GM19324 (cell line): ENCODE results near the gene EPN2.
A peak's percentile ranks its signal among the peaks of the same experiment; 100 is the strongest.

Experiments
- ATAC-seq: cut with Tn5 transposase; IDR thresholded peaks from one replicate; pipeline ENCODE4 v1.9.1; 2021; ENCODE audit warnings: mild to moderate bottlenecking, moderate library complexity; ENCODE audit not compliant: unreplicated experiment, low FRiP score

Gene EPN2

GRCh38 chr17:19361326-19361725, 124.2 kb downstream of the EPN2 start:
- ATAC-seq: no peak

DNA sequence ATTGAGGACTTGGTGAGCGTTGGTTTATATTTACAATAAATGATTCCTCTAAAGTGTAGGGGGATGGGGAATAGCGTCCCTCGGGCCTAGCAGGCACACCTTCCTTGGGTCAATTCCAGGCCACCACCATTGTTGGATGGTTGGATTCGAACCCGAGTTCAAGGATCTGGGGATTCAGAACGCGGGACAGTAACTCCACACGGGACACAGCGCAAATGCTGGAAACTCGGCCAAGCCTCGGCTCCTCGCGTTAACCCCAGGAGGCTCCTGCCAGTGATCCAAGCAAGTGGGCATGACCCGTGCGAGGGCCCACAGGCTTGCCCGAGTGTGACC, 124.7 kb downstream of the EPN2 start:
- ATAC-seq: no peak

- peak; percentile 88 for ATAC-seq
Measured at GRCh38 chr17:19362277-19363113, 125.3 kb downstream of the EPN2 start, which contains the start of gene B9D1. Gene B9D1 (minus strand): TSS chr17:19362723. CDS start chr17:19362569, 154 bp downstream.

DNA sequence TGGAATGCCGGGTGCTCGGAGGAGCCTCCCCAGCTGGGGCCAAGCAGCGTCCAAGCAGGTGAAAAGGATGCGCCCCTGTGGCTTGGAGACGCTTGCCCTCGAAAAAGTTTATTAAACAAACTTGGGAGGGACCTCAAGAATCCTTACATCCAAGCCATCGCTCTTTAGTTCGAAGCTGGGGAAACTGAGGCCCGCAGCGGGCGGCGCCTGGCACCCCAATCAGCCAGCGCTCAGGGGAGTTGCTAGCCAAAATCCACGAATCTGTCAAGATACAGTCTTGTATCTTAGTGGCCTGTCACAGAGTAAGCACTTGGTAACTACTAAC, 125.9 kb downstream of the EPN2 start:
- no peak for ATAC-seq

DNA sequence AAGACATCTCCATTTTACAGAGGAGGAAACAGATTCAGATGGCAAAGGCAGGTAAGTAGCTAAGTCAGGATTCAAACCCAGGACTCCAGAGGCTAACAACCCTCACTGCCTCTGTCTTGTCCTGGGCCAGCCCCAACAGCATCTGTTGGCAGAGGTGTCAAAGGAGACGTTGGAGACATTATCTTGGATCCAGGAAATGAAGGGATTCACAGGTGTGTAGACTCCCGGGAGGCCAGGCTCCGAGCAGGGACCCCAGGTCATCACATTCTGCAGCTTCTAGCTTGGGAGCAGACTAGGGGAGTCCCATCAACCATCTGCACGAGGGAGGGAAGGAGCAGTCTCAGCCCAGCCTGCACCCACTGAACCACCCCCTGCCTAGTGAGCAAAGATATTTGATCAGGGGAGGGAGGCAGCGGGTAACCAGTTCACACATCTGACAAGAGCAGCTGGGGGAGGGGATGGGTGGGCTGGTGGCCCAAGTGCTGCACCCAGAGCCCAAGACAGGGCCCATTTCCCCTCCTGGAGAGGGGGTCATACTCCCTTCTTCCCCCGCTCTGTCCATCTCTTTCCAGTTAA, 126.4 kb downstream of the EPN2 start:
- ATAC-seq: no peak

DNA sequence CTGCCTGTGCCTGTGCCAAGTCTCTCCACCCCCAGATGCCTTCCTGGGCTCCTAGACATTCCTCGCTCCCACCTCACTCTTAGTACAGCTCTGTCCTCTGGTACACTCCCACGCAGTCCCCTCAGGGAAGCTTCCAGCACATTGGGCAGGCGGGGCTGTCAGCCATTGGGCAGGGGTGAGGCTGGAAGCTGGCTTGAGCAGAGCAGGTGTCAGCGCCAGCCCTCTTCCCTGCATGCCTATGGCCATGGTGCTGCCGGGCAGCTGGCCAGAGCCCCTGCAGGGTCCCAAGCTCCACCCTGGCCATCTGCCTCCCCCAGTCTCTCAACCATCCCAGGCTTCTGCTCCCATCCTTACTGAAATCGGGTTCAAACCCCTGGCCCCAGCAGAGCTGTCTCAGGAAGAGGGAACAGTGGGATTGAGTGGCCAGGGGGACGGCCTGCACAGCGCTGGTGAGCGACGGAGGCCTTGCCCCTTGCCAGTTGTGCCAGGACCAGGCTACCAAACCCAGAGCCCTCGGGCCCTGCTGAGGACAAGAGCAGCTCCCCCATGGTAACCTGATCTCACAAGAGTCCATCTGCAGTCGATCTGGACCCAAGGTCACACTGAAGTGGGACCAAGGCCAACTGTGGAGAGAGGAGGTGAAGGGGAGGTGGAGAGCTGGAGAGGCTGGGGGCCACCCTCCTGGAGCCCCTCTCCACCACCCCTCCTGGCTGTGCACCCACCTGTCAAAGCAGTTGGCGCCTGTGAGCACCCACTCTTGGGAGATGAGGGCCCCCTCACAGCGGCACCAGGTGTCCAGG, 127.7 kb downstream of the EPN2 start:
- ATAC-seq: no peak

- ATAC-seq: no peak
Measured at GRCh38 chr17:19365499-19365817, 128.3 kb downstream of the EPN2 start.

DNA sequence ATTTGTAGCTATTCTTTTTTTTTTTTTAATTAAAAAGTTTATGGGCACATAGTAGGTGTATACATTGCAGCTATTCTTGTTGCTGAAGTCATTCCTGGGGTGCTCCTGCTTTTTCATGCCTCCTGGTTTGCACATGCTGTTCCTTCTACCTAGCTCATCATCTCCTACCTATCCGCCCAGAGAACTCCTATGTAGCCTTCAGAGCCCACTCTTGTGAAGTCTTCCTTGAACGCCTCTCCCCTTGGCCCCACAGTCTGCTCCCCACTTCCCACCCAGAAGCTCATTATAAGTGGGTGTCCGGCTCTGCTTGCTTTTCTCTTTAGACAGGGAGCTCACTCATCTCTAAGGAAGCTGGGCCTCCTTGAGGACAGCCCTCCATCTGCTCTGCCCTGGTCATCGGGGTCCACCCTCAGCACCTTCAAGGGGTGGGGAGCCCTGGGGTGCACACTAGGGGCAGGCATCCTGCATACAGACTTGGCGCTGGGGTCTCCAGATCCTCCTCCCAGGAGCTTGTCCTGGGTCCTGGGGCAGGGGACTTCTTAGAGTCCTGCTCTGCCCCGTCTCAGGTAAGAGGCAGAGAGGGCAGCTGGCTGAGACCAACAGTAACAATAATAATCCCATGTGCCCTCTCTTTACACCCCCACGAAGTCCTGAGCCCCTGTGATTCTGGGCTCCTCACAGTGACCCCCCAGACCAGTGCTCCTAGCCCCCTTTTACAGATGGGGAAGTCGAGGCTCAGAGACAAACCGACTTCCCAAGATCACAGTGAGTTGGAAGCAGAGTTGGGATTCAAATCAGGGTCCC, 128.9 kb downstream of the EPN2 start:
- ATAC-seq: no peak

DNA sequence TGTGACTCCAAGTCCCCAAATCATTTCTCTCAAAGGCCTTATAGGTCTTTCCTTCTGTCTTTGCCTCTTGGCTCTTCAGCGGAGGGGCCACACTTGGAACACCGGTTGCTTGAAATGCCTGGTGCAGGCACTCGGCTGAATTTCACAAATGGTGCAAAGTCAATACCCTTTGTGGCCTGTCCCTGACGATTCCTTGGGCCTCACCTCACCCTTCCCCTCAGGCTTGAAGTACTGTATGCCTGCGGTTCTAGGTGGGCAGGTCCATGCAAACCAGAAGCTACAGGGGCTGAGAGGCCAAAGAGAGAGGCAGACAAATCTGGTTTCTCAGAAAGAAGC, 129.4 kb downstream of the EPN2 start:
- no peak for ATAC-seq

- no peak for ATAC-seq
Measured at GRCh38 chr17:19368229-19368628, 131.1 kb downstream of the EPN2 start.

GRCh38 chr17:19369107-19369778, 132.1 kb downstream of the EPN2 start:
- no peak for ATAC-seq

- ATAC-seq: no peak
Measured at GRCh38 chr17:19369846-19370492, 132.8 kb downstream of the EPN2 start.

- no peak for ATAC-seq
Measured at GRCh38 chr17:19370493-19370960, 133.4 kb downstream of the EPN2 start.

DNA sequence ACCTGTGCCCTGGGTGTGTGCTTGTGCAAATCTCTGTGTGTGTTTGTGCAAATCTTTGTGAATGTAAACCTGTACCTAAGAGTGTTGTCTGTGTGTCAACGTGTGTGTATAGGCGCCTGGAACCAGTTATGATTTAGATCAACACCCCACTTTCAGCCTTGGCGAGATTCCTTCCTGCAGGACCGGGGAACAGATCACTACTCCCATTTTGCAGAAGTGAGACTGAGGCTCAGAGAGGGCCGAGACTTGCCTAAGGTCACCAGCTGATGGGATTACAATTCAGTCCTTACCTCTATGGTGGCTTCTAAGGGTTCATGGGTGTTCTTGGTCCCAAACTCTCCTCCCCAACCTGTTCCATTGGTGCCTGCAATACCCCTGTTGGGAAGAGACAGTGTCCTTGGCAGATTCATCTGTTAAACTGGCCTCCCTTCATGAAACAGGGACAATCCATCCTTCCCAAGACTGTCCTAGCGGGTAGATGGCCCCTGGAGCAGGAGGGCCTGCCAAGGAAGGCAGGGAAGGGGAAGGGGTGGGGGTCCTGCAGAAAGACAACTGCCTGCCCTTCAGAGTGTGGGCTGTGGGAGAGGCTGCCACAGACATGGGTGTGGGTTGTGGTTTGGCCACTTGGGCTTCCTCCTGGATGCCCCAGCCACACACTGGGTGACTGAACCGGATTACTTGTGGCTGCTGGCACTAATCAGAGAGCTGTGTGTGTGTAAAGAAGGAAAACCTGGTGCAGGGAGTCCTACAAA, 134.3 kb downstream of the EPN2 start:
- no peak for ATAC-seq

GRCh38 chr17:19372011-19372370, 134.8 kb downstream of the EPN2 start:
- ATAC-seq: no peak

DNA sequence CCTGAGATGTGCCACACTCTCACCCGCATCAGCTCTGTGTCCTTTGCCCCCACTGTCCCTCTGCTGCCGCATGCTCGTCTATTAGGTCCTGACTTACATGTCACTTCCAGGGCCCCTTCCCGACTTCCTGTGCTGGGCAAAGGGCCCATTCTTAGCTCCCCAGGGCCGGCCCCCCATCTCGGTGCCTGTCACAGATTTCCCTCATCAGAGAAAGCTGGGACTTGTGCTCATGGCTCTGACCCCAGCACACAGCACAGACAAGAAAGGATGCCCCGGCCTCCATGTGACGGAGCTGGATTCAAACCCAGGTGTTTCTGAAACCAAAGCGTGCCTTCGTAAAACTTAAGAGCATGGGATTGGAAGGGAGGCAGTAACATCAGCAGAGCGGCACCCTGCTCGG, 135.3 kb downstream of the EPN2 start:
- ATAC-seq: no peak

GRCh38 chr17:19372866-19373504, 135.8 kb downstream of the EPN2 start:
- ATAC-seq: no peak

GRCh38 chr17:19374136-19374535, 137.0 kb downstream of the EPN2 start:
- no peak for ATAC-seq

DNA sequence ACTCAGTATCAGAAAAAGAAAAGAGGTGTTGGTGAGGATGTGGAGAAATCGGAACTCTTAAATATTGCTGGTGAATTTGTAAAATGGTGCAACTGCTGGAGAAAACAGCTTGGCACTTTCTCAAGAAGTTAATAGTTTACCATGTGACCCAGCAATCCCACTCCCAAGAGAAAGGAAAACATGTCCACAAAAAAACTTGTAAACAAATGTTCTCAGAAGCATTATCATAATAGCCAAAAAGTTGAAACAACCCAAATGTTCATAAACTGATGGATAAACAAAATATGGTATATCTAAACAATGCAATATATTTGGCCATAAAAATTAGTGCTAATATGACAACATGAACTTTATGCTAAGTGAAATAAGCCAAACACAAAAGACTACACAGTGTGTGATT, 138.6 kb downstream of the EPN2 start:
- ATAC-seq: no peak
